Measurements from ENCODE around the gene SNX25.

DNA sequence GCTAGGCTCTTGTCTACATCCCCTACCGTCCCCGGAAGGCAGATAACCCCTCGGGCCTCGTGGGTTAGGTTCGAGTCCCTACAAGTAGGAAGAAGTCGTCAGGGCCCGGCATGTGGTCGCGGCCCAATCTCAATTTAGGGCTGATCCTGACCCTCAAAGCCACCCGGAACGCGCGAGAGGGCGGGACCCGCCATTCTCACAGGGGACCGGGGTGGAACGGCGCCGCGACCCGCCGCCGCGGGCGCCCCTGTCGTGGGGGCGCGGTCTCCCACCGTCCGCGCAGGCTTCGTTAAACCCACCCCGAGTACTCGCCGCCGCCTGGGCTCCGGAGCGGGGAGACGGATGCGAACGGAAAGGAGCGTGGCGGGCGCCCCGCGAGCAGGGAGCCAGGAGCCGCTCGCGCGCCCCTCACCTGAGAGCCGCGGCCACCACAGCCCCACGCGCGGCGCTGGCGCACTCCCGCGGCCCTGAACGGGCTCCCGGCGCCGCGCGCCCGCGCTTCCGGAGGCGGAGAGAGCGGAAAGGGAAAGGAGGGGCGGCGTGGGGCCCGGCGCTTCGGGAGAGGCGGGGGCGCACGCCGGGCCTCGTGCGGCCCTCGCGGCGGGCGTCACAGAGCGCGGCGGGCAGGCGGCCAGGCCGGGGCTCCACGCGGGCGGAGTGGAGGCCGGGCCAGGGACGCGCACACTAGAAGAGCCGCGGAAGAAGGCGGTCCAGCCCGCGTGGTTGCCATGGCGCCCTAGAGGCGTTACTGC lies 5.7 kb upstream of the SNX25 start, which contains the start of gene CFAP97:
- TF ChIP-seq, protein P1, sequence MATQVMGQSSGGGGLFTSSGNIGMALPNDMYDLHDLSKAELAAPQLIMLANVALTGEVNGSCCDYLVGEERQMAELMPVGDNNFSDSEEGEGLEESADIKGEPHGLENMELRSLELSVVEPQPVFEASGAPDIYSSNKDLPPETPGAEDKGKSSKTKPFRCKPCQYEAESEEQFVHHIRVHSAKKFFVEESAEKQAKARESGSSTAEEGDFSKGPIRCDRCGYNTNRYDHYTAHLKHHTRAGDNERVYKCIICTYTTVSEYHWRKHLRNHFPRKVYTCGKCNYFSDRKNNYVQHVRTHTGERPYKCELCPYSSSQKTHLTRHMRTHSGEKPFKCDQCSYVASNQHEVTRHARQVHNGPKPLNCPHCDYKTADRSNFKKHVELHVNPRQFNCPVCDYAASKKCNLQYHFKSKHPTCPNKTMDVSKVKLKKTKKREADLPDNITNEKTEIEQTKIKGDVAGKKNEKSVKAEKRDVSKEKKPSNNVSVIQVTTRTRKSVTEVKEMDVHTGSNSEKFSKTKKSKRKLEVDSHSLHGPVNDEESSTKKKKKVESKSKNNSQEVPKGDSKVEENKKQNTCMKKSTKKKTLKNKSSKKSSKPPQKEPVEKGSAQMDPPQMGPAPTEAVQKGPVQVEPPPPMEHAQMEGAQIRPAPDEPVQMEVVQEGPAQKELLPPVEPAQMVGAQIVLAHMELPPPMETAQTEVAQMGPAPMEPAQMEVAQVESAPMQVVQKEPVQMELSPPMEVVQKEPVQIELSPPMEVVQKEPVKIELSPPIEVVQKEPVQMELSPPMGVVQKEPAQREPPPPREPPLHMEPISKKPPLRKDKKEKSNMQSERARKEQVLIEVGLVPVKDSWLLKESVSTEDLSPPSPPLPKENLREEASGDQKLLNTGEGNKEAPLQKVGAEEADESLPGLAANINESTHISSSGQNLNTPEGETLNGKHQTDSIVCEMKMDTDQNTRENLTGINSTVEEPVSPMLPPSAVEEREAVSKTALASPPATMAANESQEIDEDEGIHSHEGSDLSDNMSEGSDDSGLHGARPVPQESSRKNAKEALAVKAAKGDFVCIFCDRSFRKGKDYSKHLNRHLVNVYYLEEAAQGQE (IDR thresholded peaks at IDR 0.05; ENCODE audit: insufficient read depth in 1 of 2, low read depth in 2 of 2, low read length in 2 of 2): no peak
- TF ChIP-seq POLR2AphosphoS5 (IDR thresholded peaks at IDR 0.05; ENCODE audit: low read depth, low read length) (no peak), TAF1 (IDR thresholded peaks at IDR 0.05; ENCODE audit: borderline replicate concordance, insufficient read depth, low read length) (no peak), SIN3A (IDR thresholded peaks at IDR 0.05; ENCODE audit: borderline replicate concordance, insufficient read depth, low read length) (no peak; the same call in 1 of the 2 replicates), FOXP2 (optimal IDR thresholded peaks at IDR 0.05; ENCODE audit: borderline replicate concordance, extremely low read depth, extremely low read length, insufficient read depth) (peak; percentile 73)
